Astrocyte (in vitro differentiated cells and primary cell): ENCODE results near the gene SKA3. TPM values are rescaled to one million over a fixed set of nuclear protein-coding genes. Genes with fewer than 3 reads are reported as not detected.

ENCODE experiments used
- DNase-seq: peaks from one replicate; pipeline ENCODE4 v3.0.0-alpha.2; 2010; ENCODE audit warnings: low read depth
- FAIRE-seq: peaks from 2 replicates; lab custom pipeline; 2011; peaks lifted over from hg19 to GRCh38; lab: Jason Lieb, UNC
- H2AFZ ChIP-seq: 2 replicates; pipeline ENCODE4 v1.6.0; 2012; ENCODE audit warnings: low read depth, low read length, inconsistent platforms
- H3K27ac ChIP-seq: 2 replicates; pipeline ENCODE4 v1.5.1; 2011; ENCODE audit warnings: low read depth, low read length, inconsistent platforms
- H3K27me3 ChIP-seq: 2 replicates; pipeline ENCODE4 v1.6.0; 2011; ENCODE audit warnings: low read length, inconsistent platforms; ENCODE audit not compliant: insufficient read depth
- H3K36me3 ChIP-seq: 2 replicates; pipeline ENCODE4 v1.5.1; 2011; ENCODE audit warnings: low read length, inconsistent platforms; ENCODE audit not compliant: insufficient read depth
- H3K4me1 ChIP-seq: 2 replicates; pipeline ENCODE4 v1.5.1; 2011; ENCODE audit warnings: low read length, inconsistent platforms; ENCODE audit not compliant: insufficient read depth
- H3K4me2 ChIP-seq: 2 replicates; pipeline ENCODE4 v1.6.0; 2012; ENCODE audit warnings: low read length, inconsistent platforms
- H3K4me3 ChIP-seq: 2 replicates; pipeline ENCODE4 v1.5.1; 2011; ENCODE audit warnings: low read depth, mild to moderate bottlenecking, low read length, inconsistent platforms; ENCODE audit not compliant: insufficient read depth
- H3K79me2 ChIP-seq: 2 replicates; pipeline ENCODE4 v1.6.0; 2012; ENCODE audit warnings: mild to moderate bottlenecking, low read length, inconsistent platforms; ENCODE audit not compliant: insufficient read depth
- H3K9ac ChIP-seq: 2 replicates; pipeline ENCODE4 v1.6.0; 2012; ENCODE audit warnings: mild to moderate bottlenecking, low read length, inconsistent platforms
- H3K9me3 ChIP-seq: 2 replicates; pipeline ENCODE4 v1.5.1; 2012; ENCODE audit warnings: low read depth, mild to moderate bottlenecking, low read length, inconsistent platforms; ENCODE audit not compliant: insufficient read depth
- H4K20me1 ChIP-seq: 2 replicates; pipeline ENCODE4 v1.6.0; 2012; ENCODE audit warnings: low read length, inconsistent platforms; ENCODE audit not compliant: insufficient read depth
- H3K27ac Mint-ChIP-seq: one replicate; pipeline ENCODE4 v1.8.0; 2021; ENCODE audit warnings: mild to moderate bottlenecking, mixed read lengths; ENCODE audit not compliant: unreplicated experiment
- H3K27me3 Mint-ChIP-seq: one replicate; pipeline ENCODE4 v1.8.0; 2021; ENCODE audit warnings: low read depth, mixed read lengths; ENCODE audit not compliant: unreplicated experiment
- H3K36me3 Mint-ChIP-seq: one replicate; pipeline ENCODE4 v1.8.0; 2021; ENCODE audit warnings: low read depth, mixed read lengths; ENCODE audit not compliant: unreplicated experiment
- H3K4me1 Mint-ChIP-seq: one replicate; pipeline ENCODE4 v1.8.0; 2021; ENCODE audit warnings: low read depth, mixed read lengths; ENCODE audit not compliant: unreplicated experiment
- H3K4me3 Mint-ChIP-seq: one replicate; pipeline ENCODE4 v1.8.0; 2021; ENCODE audit warnings: mild to moderate bottlenecking, moderate library complexity, mixed read lengths; ENCODE audit not compliant: unreplicated experiment
- H3K9me3 Mint-ChIP-seq: one replicate; pipeline ENCODE4 v1.8.0; 2021; ENCODE audit warnings: mild to moderate bottlenecking, mixed read lengths; ENCODE audit not compliant: unreplicated experiment
- EZH2 ChIP-seq: IDR thresholded peaks from 2 replicates; pipeline ENCODE4 v1.6.1; 2012; ENCODE audit warnings: mild to moderate bottlenecking, low read length, inconsistent platforms; ENCODE audit not compliant: insufficient read depth
- total RNA-seq: library from RNA; stranded (reverse); gene quantifications from 2 replicates; pipeline ENCODE4 v1.2.1, GENCODE V29; 2021
- TF ChIP-seq, protein P1 (sequence below): IDR thresholded peaks from 2 replicates; pipeline ENCODE4 v1.5.1; 2011; ENCODE audit warnings: low read depth, mild to moderate bottlenecking, inconsistent platforms, low read length, moderate library complexity; ENCODE audit not compliant: insufficient read depth

Gene SKA3
- total RNA-seq, 1 donor from 2014 or later: 2.4 TPM

DNA sequence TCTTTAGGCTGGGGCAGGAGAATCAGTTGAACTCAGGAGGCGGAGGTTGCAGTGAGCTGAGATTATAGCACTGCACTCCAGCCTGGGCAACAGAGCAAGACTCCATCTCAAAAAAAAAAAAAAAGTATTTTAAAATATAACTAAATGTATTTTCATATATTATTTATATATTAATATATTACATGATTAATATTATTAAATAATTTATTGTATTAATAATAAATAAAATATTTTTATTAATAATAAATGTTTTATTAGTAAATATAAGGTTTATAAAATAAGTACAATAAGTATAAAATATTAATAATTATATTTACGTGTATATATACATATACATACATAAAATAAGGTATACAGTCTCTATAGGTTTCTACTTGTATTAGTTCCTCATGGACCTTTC lies 56.8 kb downstream of the SKA3 start:
- Histone ChIP-seq H3K4me1 (no peaks in the 10 kb centered on the region), H3K27ac (no peak overlapping the region), H3K4me2 (no peak overlapping the region), H3K36me3 (no peaks in the 10 kb centered on the region), H2AFZ (no peak overlapping the region), H3K79me2 (no peaks in the 10 kb centered on the region), H3K9ac (no peak overlapping the region), H3K4me3 (no peak overlapping the region), H3K27me3 (no peaks in the 10 kb centered on the region), H4K20me1 (no peaks in the 10 kb centered on the region), H3K9me3 (no peaks in the 10 kb centered on the region)
- Mint-ChIP-seq H3K36me3 (no peaks in the 10 kb centered on the region), H3K4me1 (no peaks in the 10 kb centered on the region), H3K4me3 (no peak overlapping the region), H3K9me3 (no peaks in the 10 kb centered on the region), H3K27me3 (no peaks in the 10 kb centered on the region), H3K27ac (no peak overlapping the region)
- TF ChIP-seq EZH2: no peak
- TF ChIP-seq, protein P1, sequence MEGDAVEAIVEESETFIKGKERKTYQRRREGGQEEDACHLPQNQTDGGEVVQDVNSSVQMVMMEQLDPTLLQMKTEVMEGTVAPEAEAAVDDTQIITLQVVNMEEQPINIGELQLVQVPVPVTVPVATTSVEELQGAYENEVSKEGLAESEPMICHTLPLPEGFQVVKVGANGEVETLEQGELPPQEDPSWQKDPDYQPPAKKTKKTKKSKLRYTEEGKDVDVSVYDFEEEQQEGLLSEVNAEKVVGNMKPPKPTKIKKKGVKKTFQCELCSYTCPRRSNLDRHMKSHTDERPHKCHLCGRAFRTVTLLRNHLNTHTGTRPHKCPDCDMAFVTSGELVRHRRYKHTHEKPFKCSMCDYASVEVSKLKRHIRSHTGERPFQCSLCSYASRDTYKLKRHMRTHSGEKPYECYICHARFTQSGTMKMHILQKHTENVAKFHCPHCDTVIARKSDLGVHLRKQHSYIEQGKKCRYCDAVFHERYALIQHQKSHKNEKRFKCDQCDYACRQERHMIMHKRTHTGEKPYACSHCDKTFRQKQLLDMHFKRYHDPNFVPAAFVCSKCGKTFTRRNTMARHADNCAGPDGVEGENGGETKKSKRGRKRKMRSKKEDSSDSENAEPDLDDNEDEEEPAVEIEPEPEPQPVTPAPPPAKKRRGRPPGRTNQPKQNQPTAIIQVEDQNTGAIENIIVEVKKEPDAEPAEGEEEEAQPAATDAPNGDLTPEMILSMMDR: no peak
- no peak for DNase-seq
- FAIRE-seq: no peak

DNA sequence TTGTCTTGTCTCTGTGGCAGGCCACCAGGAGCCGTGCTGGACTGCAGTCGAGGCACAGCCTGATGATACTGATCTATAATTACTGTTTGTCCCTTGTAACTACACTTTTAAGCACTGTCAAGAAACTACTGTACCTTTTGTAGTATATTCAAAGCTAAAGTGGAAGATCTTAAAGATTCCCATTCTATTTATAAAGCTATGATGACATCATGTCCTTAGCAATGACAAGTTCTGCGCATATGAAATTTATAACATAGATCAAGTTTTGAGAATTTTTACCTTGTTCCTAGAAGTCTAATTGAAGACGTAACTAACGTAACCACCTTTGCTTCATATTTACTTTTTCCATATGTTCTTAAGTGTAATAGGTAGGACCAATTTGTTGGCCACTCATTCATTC lies 58.2 kb downstream of the SKA3 start:
- H4K20me1 ChIP-seq: no peaks in the 10 kb centered on the region
- no peaks in the 10 kb centered on the region for H3K36me3 ChIP-seq
- no peaks in the 10 kb centered on the region for H3K27me3 ChIP-seq
- Mint-ChIP-seq H3K27ac (no peak overlapping the region), H3K4me3 (no peak overlapping the region), H3K4me1 (no peaks in the 10 kb centered on the region), H3K36me3 (no peaks in the 10 kb centered on the region), H3K27me3 (no peaks in the 10 kb centered on the region), H3K9me3 (no peaks in the 10 kb centered on the region)
- no peak for TF ChIP-seq EZH2
- TF ChIP-seq, protein P1: no peak
- H3K4me3 ChIP-seq: no peak overlapping the region
- H3K79me2 ChIP-seq: no peaks in the 10 kb centered on the region
- no peaks in the 10 kb centered on the region for H3K9me3 ChIP-seq
- no peak overlapping the region for H3K27ac ChIP-seq
- H3K9ac ChIP-seq: no peak overlapping the region
- FAIRE-seq: no peak
- DNase-seq: no peak
- no peaks in the 10 kb centered on the region for H3K4me1 ChIP-seq
- H2AFZ ChIP-seq: no peak overlapping the region
- no peak overlapping the region for H3K4me2 ChIP-seq

DNA sequence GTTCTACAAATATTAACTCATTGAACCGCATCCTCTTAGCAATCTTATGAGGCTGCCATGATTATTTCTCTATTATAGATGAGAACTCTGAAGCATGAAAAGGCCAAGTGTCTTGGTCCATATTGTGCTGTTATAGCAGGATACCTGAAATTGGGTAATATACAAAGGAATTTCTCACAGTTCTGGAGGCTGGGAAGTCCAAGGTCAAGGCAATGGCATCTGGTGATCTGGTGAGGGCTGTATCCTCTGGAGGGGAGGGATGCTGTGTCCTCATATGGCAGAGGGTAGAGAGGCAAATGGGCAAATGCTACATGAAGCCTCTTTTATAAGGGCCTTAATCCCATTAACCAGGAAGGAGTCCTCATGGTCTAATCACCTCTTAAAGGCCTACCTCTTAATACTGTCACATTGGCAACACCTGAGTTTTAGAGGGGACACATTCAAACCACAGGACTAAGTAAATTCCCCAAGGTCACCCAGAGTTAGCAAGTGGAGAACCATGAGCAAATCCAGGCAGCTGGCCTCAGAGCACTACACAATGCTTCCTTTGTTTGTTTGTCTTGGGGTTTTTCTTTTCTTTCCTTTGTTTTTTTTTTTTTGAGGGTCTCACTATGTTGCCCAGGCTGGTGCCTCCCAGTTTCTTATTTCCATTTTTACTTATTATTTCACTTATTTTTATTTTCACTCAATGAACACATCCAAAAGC lies 59.1 kb downstream of the SKA3 start:
- Histone ChIP-seq H4K20me1 (no peaks in the 10 kb centered on the region), H3K9ac (no peak overlapping the region), H3K36me3 (no peaks in the 10 kb centered on the region), H2AFZ (no peak overlapping the region), H3K27ac (no peak overlapping the region), H3K27me3 (no peaks in the 10 kb centered on the region), H3K4me3 (no peak overlapping the region), H3K79me2 (no peaks in the 10 kb centered on the region), H3K9me3 (no peaks in the 10 kb centered on the region), H3K4me2 (no peak overlapping the region), H3K4me1 (no peaks in the 10 kb centered on the region)
- H3K27ac Mint-ChIP-seq: no peak overlapping the region
- no peaks in the 10 kb centered on the region for H3K27me3 Mint-ChIP-seq
- DNase-seq (no peak), FAIRE-seq (no peak)
- no peaks in the 10 kb centered on the region for H3K36me3 Mint-ChIP-seq
- no peaks in the 10 kb centered on the region for H3K9me3 Mint-ChIP-seq
- no peak for TF ChIP-seq EZH2
- TF ChIP-seq, protein P1: no peak
- H3K4me3 Mint-ChIP-seq: no peak overlapping the region
- no peaks in the 10 kb centered on the region for H3K4me1 Mint-ChIP-seq
